GM19395 (cell line): Measurements from ENCODE around the gene PDE4DIP.
"Not testable (repeated sequence)": the region's sequence is repeated elsewhere in the genome, so short reads cannot be mapped to it uniquely, and the experiment has no call there.

ENCODE experiments used
- ATAC-seq: cut with Tn5 transposase; IDR thresholded peaks from one replicate; pipeline ENCODE4 v1.9.1; 2021; ENCODE audit warnings: mild to moderate bottlenecking, moderate library complexity; ENCODE audit not compliant: unreplicated experiment

PDE4DIP gene

DNA sequence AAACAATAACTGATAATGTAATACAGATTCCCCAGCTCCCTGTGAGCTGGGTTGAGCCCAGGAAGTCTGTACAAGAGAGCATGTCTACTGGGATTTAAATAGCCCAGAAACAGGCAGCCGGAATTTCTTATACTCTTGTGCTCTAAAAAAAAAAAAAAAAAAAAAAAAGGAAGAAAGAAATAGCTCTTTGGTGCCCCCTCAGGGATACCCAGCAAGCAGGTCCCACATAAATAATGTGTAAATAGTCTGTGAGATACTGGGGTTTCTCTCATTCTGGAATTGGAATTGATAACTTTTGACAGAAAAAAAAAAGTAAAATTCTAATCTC is 25.4 kb downstream of the PDE4DIP start:
- not testable (repeated sequence) for ATAC-seq

DNA sequence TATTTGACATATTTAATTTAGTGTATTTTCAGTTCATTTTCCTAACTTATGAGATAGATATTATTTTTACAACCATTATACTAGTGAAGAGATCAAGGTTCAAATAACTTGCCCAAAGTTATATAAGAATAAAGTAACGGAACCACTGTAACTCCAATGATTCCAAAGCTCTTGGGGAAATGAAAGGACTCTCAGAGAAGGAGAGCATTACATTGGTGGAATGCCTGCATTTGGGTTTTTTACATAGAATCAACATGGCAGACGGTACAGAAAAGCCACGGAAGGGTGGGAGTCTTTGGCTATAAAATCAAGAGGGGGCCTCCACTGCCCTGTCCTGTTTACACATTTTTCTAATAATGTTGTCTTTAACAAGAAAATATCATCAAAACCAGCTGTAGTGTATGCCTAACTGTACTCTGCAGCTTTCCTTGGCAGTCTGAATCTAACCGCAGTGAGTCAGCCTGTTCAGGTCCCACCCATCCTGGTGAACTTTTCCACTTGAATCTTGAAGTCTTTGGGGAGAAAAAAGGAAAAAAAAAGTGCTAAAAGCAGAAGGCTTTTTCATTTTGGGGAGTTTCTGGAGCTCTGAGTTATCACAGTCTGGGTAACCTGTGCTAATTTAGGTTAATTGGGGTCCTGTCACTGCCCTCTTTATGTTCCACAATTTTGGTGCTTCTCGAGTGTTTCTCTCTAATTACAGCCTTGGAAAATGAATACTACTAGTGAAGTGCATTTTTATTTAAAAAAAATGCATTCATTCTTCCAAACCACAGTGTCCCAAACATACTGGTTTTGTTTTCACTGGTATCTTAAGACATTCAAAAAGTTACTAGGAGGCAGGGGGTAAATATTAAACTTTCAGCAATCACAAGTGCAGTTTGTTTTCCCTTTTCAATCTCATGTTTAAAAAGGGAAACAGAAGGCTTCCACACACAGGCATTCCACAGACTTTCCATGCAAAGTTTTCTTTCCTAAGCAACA is 30.5 kb downstream of the PDE4DIP start:
- not testable (repeated sequence) for ATAC-seq

DNA sequence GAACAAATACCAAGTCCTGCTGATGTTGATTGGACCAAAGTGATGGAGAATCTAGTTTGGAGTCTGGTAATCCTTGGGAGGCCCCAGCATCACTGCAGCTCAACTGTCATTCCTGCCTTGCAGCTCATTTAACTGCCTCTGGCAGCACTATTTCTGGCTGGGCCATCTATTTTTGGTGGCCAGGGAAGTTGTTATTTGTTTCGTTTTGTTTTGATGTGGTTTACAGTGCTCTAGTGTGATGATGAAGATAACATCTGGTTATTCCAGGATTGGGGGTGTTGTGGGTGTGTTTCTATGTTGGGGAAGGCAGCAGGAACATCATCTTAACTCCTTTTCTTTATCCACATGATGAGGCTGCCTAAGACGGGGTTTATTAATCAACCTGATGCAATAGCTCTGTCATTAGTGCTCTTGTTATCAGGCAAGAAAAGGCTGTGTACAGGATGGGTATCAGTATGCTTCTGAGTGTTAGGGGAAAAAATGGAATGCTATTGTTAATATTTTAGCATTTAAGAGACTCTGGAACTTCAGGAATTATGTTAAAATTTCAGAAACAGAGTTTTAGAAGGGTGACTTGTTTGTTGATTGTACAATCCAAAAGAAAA is 35.7 kb downstream of the PDE4DIP start:
- ATAC-seq = not testable (repeated sequence)

DNA sequence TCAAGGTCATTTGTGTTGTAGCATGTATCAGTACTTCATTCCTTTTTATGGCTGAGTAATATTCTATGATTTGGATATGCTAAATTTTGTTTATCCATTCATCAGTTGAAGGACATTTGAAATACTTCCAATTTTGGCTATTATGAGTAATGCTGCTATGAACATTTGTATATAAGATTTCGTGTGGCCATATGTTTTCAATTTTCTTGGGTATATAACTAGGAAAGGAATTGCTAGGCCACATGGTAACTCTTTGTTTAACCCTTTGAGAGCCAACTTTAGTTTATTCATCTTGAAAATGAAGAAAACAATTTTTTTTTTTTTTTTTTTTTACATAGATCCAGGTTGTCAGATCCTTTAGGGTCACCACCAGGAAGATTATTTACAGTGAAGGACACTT is 37.0 kb downstream of the PDE4DIP start:
- not testable (repeated sequence) for ATAC-seq

DNA sequence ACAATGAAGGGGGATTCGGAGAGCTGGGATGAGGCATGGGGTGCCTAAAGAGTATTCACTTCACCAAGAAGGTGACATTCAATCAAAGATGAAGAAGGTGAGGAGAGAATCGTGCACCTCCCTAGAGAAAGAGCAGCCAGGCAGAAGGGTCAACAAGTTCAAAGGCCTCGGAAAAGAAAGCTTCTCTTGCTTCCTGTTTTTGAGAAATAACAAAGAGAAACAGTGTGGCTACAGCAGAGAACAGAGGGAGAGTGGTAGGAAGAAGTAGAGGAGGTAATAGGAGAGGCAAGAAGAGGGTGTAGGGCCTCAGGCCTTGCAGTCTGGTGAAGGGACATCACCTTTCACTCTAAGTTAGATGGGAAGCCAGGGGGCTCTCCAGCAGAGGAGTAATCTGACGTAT is 41.0 kb downstream of the PDE4DIP start:
- ATAC-seq = not testable (repeated sequence)

DNA sequence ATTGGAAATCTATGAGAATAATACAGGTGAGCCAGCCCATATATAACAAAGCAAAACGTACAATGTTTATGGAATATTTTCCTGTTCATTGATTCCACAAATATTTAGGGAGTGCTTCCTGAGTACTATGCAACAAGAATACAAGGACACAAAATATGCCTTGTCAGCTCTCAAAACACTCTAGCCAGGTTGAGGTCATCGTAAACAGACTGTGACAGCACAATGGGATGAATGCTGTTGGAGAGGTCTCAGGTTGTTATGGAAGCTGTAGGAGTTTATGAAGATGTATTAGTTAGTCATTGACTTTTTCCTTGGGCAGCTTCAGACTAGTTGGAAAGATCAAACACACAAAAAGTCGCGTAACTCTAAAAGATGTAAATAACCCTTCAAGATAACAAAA is 42.1 kb downstream of the PDE4DIP start:
- ATAC-seq = not testable (repeated sequence)

DNA sequence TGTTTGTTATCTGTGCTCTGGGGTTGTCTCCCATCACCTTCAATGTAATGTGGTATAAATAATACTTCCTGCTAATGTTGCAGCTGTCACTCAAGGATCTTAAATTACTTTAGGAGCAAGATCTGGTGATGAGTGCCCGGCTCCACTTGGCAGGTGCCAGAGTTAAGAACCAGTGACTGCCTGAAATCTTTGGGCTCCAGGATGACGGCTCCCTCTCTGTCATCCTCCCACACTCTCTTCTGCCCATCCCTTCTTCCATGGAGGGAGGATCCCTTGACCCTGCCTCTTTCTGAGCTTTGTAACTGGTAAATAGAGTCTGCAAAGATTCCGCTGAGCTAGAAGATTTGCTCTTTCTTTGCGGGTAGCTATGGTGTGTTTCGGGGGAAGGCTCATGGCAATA is 44.4 kb downstream of the PDE4DIP start:
- ATAC-seq = not testable (repeated sequence)

DNA sequence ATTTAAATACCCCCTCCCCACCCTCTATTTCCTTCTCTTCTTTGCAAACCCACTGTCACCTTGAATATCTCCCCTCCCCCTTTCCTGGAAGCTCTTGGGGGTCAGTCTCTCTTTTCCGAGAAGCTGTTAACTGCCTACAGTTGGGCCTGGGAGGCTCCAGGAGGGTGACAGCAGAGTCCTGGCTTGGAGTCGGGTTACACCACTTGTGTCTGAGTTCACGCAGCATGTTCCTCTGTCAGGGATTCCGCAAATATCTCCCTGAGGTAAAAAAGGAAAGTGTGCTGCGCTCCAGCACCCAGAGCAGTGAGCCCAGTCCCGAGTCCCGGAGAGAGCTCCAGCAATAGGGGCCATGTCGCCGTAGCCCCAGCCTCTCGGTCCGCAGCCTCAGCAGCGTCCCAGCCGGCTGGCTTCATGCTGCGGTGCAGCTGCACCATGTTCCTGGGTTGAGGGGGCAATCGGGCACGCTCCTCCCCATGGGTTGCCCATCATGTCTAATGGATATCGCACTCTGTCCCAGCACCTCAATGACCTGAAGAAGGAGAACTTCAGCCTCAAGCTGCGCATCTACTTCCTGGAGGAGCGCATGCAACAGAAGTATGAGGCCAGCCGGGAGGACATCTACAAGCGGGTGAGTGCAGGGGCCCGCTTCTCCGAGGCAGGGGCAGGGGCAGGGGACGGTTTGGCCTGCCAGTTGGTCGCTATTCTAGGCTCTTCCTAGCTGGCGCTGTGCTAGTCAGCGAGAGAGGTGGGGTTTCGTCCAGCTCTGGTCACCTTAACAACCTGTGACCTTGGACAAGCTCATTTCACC is 45.2 kb downstream of the PDE4DIP start:
- not testable (repeated sequence) for ATAC-seq

DNA sequence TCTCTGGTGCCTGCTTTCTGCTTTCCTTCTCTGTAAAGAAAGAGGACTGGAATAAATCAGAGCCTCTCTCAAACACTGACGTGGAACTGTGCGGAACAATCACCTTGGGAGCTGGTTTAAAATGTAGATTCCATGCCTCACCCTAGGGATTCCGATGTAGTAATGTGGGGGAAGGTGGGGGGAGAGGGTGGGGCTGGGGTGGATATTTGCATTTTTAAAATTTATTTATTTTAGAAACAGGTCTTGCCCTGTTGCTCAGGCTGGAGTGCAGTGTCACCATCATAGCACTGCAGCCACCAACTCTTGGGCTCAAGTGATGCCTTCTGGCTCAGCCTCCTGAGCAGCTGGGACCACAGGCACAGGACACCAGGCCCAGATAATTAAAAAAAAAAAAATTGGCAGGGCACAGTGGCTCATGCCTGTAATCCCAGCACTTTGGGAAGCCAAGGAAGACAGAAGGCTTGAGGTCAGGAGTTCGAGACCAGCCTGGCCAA is 45.9 kb downstream of the PDE4DIP start:
- not testable (repeated sequence) for ATAC-seq

DNA sequence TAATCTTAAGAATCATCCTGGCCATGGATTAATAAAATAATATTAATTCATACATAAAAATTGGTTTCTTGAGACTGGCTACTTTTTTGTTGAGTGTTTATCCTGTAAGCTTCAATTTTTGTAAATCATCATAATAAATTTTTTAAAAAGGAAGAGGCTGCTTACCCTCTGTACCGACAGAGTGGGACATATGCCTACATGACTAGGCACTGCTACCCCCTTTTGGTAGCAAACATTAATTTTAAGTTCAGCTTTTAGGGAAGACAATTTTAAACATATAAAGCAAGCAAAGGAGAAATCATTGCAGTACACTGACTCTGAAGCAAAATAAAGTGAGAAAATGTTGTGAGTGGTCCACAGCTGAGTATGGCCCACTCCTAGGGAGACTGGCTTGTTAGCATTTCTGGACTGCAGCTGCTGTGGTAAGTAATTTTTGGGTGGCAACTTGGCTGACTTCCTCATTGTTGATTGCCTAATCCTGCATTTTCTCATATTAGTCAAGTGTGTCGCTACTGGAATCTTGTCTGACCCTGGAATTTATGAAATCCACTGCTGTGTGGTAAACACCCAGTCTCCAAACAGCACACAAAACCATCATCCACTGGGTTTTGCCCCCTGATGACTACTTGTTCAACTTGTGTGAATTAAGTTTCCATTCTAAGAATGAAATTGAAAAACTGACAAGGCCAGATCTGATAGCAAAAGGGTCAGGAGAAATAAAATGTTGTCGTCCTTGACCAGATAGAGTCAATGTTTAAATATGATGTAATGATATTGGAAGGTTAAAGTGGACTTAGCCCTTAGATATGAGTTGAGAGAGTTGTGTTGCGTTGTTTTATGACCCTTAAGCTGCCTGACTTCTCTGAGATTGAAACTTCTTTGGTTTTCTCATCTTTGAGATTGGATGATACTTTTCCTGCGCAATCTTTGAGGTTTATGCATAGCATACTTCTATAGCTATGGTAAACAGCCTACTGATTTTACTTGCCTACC is 50.4 kb downstream of the PDE4DIP start:
- not testable (repeated sequence) for ATAC-seq

DNA sequence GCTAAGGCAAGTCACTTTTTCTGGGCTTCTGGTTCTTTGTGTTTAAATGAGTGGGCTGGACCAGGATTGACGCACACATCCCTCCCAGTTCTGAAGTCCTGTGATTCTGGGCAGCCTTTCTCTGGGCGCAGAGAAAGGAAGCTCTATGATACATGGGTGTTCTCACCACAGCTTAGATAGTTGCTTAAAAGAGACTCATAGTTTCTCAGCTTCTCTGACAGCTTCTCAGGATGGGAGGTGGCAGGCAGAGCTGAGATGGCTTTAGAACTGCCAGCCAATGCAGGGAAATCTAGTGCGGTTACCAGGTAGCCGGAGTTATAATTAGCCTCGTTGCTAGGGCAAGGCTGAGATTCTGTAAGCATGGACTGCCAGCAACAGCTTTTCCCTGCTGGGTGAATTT is 55.8 kb downstream of the PDE4DIP start:
- ATAC-seq = not testable (repeated sequence)

DNA sequence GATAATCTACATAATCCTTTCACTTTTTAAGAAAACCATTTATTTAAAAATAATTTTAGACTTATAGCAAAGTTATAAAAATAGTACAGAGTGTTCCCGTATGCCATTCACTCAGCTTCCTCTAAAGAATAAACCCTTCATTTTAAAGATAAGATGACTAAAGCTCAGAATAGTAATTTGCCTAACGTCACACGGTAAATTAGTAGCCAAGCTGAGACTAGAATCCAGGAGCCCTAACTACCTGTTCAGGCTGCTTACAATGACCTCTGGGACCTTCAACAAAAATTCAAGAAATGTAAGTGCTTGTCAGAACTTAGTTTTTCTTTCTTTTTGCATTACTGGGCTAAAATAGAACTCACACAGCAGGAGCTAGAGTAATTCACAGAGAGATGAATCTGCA is 56.5 kb downstream of the PDE4DIP start:
- not testable (repeated sequence) for ATAC-seq

DNA sequence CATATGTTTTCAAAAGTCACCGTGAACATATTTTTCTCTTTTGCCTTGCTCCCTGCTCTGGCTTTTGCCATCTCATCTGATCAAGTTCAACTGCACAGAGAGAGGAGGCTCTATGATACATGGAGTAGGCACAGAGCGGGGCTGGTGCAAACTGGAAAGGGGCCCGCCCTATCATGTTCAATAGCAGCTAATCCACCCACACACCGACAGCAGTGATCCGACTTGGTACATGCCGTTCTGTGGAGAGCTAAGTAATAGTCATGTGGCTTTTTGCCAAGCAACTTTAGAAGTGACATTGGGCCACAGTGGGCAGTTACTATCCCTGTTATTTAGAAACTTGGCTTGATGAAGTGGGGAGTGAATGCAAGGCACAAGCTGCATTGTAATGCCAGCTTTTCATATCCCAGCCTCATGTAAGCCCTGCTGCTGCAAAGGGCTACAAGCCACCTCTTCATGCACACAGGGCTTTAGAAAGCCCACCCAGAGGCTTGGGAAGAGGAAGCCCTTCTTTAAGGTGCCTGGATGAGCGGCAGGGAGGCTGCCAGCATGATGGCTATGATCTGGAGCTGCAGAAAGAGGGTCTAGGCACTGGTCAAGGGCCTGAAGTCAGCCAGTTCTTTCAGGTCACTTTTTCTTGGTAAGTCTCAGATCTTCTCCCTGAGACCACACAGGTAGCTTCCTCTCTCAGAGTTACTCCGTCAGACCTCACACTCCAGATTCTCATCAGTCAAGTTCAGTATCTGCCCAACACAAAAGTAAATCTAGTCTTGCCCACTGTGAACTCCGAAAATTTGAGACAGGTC is 57.1 kb downstream of the PDE4DIP start:
- ATAC-seq = not testable (repeated sequence)

DNA sequence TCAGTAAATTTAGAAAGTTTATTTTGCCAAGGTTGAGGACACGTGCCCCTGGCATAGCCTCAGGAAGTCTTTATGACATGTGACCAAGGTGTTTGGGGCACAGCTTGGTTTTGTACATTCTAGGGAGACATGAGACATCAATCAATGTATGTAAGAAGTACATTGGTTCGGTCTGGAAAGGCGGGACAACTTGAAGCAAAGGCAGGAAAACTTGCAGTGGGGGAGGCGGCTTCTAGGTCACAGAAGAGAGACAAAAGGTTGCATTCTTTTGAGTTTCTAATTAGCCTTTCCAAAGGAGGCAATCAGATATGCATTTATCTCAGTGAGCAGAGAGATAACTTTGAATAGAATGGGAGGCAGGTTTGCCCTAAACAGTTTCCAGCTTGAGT is 57.7 kb downstream of the PDE4DIP start:
- ATAC-seq = not testable (repeated sequence)

DNA sequence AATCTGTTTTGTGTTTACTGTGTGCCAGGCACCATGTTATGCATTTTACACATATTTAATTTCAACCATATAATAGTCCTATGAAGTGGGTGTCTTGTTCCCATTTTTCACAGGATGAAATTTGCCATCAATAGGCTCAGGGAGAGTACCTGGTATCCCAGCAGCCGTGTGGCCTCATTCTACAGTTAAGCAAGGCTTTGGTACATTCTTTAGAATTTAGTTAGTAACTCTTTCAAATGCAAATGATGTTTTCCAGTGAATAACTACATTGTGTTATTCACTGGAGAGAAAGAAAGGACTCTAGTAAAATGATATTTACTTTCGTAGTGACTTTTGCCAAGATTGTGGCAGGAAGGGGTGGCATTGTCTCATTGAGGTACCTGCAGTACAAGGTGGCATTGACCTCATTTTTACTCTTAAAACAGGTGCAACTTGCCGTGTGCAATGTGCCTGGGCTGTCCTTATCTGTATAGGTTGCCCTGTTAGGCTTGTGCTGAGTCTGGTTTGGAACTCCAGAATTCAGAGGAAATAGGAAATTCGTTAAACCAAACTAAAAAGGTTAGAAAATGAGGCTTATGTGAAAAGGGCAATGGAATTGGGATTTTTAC is 65.1 kb downstream of the PDE4DIP start:
- not testable (repeated sequence) for ATAC-seq

DNA sequence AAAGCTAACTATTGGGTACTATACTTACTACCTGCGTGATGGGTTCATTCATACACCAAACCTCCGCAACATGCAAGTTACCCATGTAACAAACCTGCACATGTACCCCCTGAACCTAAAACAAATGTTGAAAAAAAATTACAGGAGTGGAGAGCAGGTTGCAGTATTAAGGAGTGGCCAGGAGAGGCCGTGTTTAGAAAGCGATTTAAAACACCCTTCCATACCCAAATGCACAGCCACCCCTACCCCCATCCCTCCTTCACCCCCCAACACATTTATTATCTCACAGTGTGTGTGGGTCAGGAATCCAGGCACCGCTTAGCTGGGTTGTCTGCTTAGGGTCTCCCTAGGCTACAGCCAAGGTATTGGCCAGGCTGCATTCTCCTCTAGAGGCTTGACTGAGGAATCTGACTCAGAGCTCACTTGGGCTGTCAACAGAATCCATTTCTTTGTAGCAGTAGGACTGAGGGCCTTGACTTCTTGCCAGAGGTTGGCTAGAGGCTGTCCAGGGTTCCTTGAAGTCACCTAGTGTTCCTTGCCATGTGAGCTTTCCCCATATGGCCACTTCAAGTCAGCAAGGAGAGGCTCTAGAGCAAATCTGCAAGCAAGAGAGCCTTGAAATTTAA is 67.2 kb downstream of the PDE4DIP start:
- not testable (repeated sequence) for ATAC-seq

DNA sequence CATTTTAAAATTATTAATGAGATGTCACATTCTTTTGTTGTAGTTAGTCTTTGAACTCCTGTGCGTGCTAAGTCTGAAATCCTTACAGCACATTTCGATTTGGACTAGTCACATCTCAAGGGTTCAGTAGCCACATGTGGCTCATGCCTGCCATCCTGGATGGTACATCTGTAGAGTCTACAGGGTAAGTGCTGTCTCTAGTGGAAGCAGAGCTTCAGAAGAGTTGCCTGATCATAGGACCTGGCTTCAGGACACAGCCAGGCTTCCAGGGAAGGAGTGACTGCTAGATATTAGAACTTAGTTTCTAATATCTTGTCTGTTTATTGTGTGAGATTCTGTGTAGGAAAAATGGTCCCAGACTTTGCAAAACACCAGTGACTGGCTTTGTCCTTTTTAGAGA is 72.0 kb downstream of the PDE4DIP start:
- not testable (repeated sequence) for ATAC-seq

DNA sequence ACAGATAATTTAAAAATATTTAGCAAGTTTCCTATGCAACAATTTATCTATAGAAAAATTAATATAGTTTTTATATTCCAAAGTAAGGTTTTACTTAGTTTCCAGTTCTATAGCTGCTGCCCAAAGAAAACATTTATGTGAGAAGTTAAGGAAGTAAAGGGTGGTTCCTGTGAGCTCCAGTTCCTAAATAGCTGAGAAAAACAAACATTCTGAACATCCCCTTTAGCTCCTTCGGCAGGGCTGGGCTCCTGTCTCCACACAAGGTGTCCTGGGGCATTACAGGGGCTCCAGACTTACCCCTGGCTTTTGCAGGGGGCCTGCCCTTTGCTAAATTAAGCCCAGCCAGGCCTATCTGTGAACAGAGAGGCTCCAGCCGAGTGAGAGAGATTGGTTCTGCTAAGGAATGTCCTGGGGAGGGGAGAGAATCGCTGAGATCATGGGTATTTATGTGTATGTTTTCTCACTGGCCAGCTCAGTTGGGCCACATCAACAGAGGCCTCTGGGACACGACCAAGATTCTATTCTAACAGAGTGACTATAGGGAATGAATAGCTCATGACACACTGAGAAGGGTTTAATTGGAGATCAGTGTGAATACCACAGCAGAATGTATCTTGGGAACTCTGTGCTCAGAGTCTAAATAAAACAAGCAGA is 72.6 kb downstream of the PDE4DIP start:
- ATAC-seq = not testable (repeated sequence)
